Immature natural killer cell (primary cell): ENCODE measurements around the gene PKD2. TPM values are rescaled to one million over a fixed set of nuclear protein-coding genes. Genes with fewer than 3 reads are reported as not detected.
"Not testable (repeated sequence)": the region's sequence is repeated elsewhere in the genome, so short reads cannot be mapped to it uniquely, and the experiment has no call there.

Source experiments
- DNase-seq, 3 donors: peaks; one replicate each; pipeline ENCODE4 v3.0.0; 2022; ENCODE audit warnings: mixed read lengths in 1 of 3
- H3K27ac Mint-ChIP-seq, 6 donors: one replicate each; pipeline ENCODE4 v1.8.0; 2020; ENCODE audit warnings: mixed read lengths in 6 of 6, mild to moderate bottlenecking in 5 of 6, inconsistent platforms in 4 of 6, moderate library complexity in 3 of 6
- H3K27me3 Mint-ChIP-seq, 3 donors: one replicate each; pipeline ENCODE4 v1.8.0; 2020 to 2021; ENCODE audit warnings: low read depth in 3 of 3, mild to moderate bottlenecking in 3 of 3, mixed read lengths in 3 of 3, moderate library complexity in 3 of 3, inconsistent platforms in 1 of 3
- H3K36me3 Mint-ChIP-seq, 3 donors: one replicate each; pipeline ENCODE4 v1.8.0; 2020; ENCODE audit warnings: mixed read lengths in 3 of 3, inconsistent platforms in 2 of 3, mild to moderate bottlenecking in 2 of 3
- H3K4me1 Mint-ChIP-seq, 2 donors: one replicate each; pipeline ENCODE4 v1.8.0; 2020; ENCODE audit warnings: inconsistent platforms in 2 of 2, mild to moderate bottlenecking in 2 of 2, mixed read lengths in 2 of 2, moderate library complexity in 1 of 2
- H3K4me3 Mint-ChIP-seq, 5 donors: one replicate each; pipeline ENCODE4 v1.8.0; 2020; ENCODE audit warnings: mild to moderate bottlenecking in 5 of 5, mixed read lengths in 5 of 5, inconsistent platforms in 3 of 5, moderate library complexity in 3 of 5
- H3K9me3 Mint-ChIP-seq, 6 donors: one replicate each; pipeline ENCODE4 v1.8.0; 2020; ENCODE audit warnings: mild to moderate bottlenecking in 6 of 6, mixed read lengths in 6 of 6, inconsistent platforms in 4 of 6, moderate library complexity in 3 of 6
- polyA plus RNA-seq, 3 donors: library from polyadenylated mRNA; unstranded; fragments of 300-500 nt; fragmentation: Illumina TruSeq; gene quantifications; one replicate each; pipeline ENCODE4 v1.2.3, GENCODE V29; 2021

Gene PKD2
- polyA plus RNA-seq, 3 donors from 2014 or later: 1.2 to 2.7 (median 1.2) TPM

- H3K27ac Mint-ChIP-seq: no peak overlapping the region
- H3K27me3 Mint-ChIP-seq: peaks cover 0 to 6% (median 0%) of the 10 kb centered on the region in 3 donors
- DNase-seq: no peak
- no peaks in the 10 kb centered on the region for H3K36me3 Mint-ChIP-seq
- H3K4me3 Mint-ChIP-seq: no peak overlapping the region
- H3K4me1 Mint-ChIP-seq: peaks cover 3 to 11% of the 10 kb centered on the region in 2 donors
- peaks cover 0 to 2% (median 0%) of the 10 kb centered on the region in 6 donors for H3K9me3 Mint-ChIP-seq
Measured at GRCh38 chr4:88107406-88108107, 100.1 kb downstream of the PKD2 start.

GRCh38 chr4:88108108-88108465 is 100.7 kb downstream of the PKD2 start:
- peaks cover 3 to 11% of the 10 kb centered on the region in 2 donors for H3K4me1 Mint-ChIP-seq
- H3K4me3 Mint-ChIP-seq, H3K27me3 Mint-ChIP-seq, H3K36me3 Mint-ChIP-seq, H3K27ac Mint-ChIP-seq, DNase-seq, H3K9me3 Mint-ChIP-seq: not testable (repeated sequence)

GRCh38 chr4:88108747-88109122 is 101.3 kb downstream of the PKD2 start:
- no peak for DNase-seq
- Mint-ChIP-seq H3K4me1 (peaks cover 3 to 11% of the 10 kb centered on the region in 2 donors), H3K27ac (no peak overlapping the region), H3K27me3 (peaks cover 0 to 4% (median 0%) of the 10 kb centered on the region in 3 donors), H3K4me3 (no peak overlapping the region), H3K9me3 (peaks cover 0 to 2% (median 0%) of the 10 kb centered on the region in 6 donors), H3K36me3 (no peaks in the 10 kb centered on the region)

- H3K36me3 Mint-ChIP-seq: no peaks in the 10 kb centered on the region
- peaks cover 0 to 4% (median 0%) of the 10 kb centered on the region in 3 donors for H3K27me3 Mint-ChIP-seq
- H3K27ac Mint-ChIP-seq: no peak overlapping the region
- peaks cover 0 to 2% (median 0%) of the 10 kb centered on the region in 6 donors for H3K9me3 Mint-ChIP-seq
- H3K4me3 Mint-ChIP-seq: no peak overlapping the region
- peaks cover 3 to 11% of the 10 kb centered on the region in 2 donors for H3K4me1 Mint-ChIP-seq
- no peak for DNase-seq
Measured at GRCh38 chr4:88109123-88109881, 101.9 kb downstream of the PKD2 start.

GRCh38 chr4:88110826-88111225 is 103.4 kb downstream of the PKD2 start:
- H3K4me3 Mint-ChIP-seq: no peak overlapping the region
- no peaks in the 10 kb centered on the region for H3K36me3 Mint-ChIP-seq
- H3K27me3 Mint-ChIP-seq: peaks cover 0 to 2% (median 0%) of the 10 kb centered on the region in 3 donors
- H3K9me3 Mint-ChIP-seq: peaks cover 0 to 2% (median 0%) of the 10 kb centered on the region in 6 donors
- no peak for DNase-seq
- H3K27ac Mint-ChIP-seq: no peak overlapping the region
- peaks cover 0 to under 1% of the 10 kb centered on the region in 2 donors for H3K4me1 Mint-ChIP-seq

GRCh38 chr4:88112856-88113255 is 105.4 kb downstream of the PKD2 start:
- H3K4me3 Mint-ChIP-seq: no peak overlapping the region
- no peak for DNase-seq
- peaks cover 0 to 4% (median 0%) of the 10 kb centered on the region in 3 donors for H3K27me3 Mint-ChIP-seq
- H3K27ac Mint-ChIP-seq: no peak overlapping the region
- H3K9me3 Mint-ChIP-seq: no peaks in the 10 kb centered on the region
- H3K4me1 Mint-ChIP-seq: no peaks in the 10 kb centered on the region
- H3K36me3 Mint-ChIP-seq: no peaks in the 10 kb centered on the region

GRCh38 chr4:88115587-88115986 is 108.2 kb downstream of the PKD2 start:
- DNase-seq: no peak
- peaks cover 5 to 16% (median 7%) of the 10 kb centered on the region in 6 donors for H3K9me3 Mint-ChIP-seq
- H3K27me3 Mint-ChIP-seq: peaks cover 0 to 4% (median under 1%) of the 10 kb centered on the region in 3 donors
- H3K27ac Mint-ChIP-seq: no peak overlapping the region
- peaks cover 8 to 13% (median 12%) of the 10 kb centered on the region in 3 donors for H3K36me3 Mint-ChIP-seq
- H3K4me3 Mint-ChIP-seq: no peak overlapping the region
- no peaks in the 10 kb centered on the region for H3K4me1 Mint-ChIP-seq

- DNase-seq: no peak
- peaks cover 6 to 25% (median 8%) of the 10 kb centered on the region in 6 donors for H3K9me3 Mint-ChIP-seq
- peaks cover 19 to 24% (median 20%) of the 10 kb centered on the region in 3 donors for H3K36me3 Mint-ChIP-seq
- H3K27ac Mint-ChIP-seq: no peak overlapping the region
- no peak overlapping the region for H3K4me3 Mint-ChIP-seq
- H3K4me1 Mint-ChIP-seq: no peaks in the 10 kb centered on the region
- H3K27me3 Mint-ChIP-seq: peaks cover 0 to 4% (median 1%) of the 10 kb centered on the region in 3 donors
Measured at GRCh38 chr4:88119943-88120342, 112.5 kb downstream of the PKD2 start.

GRCh38 chr4:88122260-88122659 is 114.8 kb downstream of the PKD2 start:
- not testable (repeated sequence) for H3K27me3 Mint-ChIP-seq
- peaks cover 19 to 24% (median 24%) of the 10 kb centered on the region in 3 donors for H3K36me3 Mint-ChIP-seq

More at GRCh38 chr4:88122260-88122659, 114.8 kb downstream of the PKD2 start:
- H3K4me1 Mint-ChIP-seq, H3K27ac Mint-ChIP-seq, H3K4me3 Mint-ChIP-seq, DNase-seq: not testable (repeated sequence)
- peaks cover 6 to 25% (median 9%) of the 10 kb centered on the region in 6 donors for H3K9me3 Mint-ChIP-seq

Other genes starting within 250 kb of the PKD2 start
- gene IBSP, start 208.1 kb upstream of the PKD2 start, polyA plus RNA-seq: not detected
- gene MEPE, start 174.7 kb upstream of the PKD2 start, polyA plus RNA-seq: not detected
- gene SPP1, start 31.9 kb upstream of the PKD2 start, polyA plus RNA-seq: not detected
- 1 to 10 TPM in 2 of 3 donors, under 1 TPM in 1; 0.69 to 2.5 (median 1.3) TPM for gene ABCG2, start 151.0 kb downstream of the PKD2 start, polyA plus RNA-seq